Muscle of leg (tissue), 9 donors: ENCODE measurements around the gene UBLCP1. TPM values are rescaled to one million over a fixed set of nuclear protein-coding genes. Genes with fewer than 3 reads are reported as not detected.

ENCODE experiments used
- polyA plus RNA-seq, 8 donors: library from polyadenylated mRNA; unstranded; fragments of 120-200 nt; gene quantifications; one replicate each; pipeline versions ENCODE4 v1.2.1 to v1.2.3, GENCODE V29; 2013; ENCODE audit warnings: inconsistent platforms in 1 of 8, low replicate concordance in 1 of 8; ENCODE audit not compliant: insufficient read length in 8 of 8, insufficient read depth in 1 of 8
- total RNA-seq: library from RNA; stranded (reverse); fragments of 120-200 nt; gene quantifications from one replicate; pipeline ENCODE4 v1.2.4, GENCODE V29; 2013

UBLCP1 gene
- total and polyA plus RNA-seq, 9 donors: 14.5 to 29.6 (median 22.5) TPM

Other genes with a start within 250 kb of the UBLCP1 start
- 23.7 TPM for gene EBF1, start 163.4 kb upstream of the UBLCP1 start, total RNA-seq
- 10 to 100 TPM; 11.6 to 28.6 (median 18.7) TPM for gene EBF1, start 163.4 kb upstream of the UBLCP1 start, polyA plus RNA-seq
- gene RNF145, start 53.7 kb upstream of the UBLCP1 start, total RNA-seq: 23.0 TPM
- gene RNF145, start 53.7 kb upstream of the UBLCP1 start, polyA plus RNA-seq: 10 to 100 TPM; 31.4 to 63.6 (median 37.6) TPM
- gene IL12B, start 67.2 kb downstream of the UBLCP1 start, total RNA-seq: not detected
- under 1 TPM in 2 of 8 donors, not detected in 6; 0.04 to 0.09 TPM for gene IL12B, start 67.2 kb downstream of the UBLCP1 start, polyA plus RNA-seq